GM04504 (cell line): Measurements from ENCODE around the gene MYO5C.
A peak's percentile ranks its signal among the peaks of the same experiment; 100 is the strongest.

ENCODE experiments used
- DNase-seq: peaks from one replicate; pipeline ENCODE4 v3.0.0-alpha.2; 2012; ENCODE audit warnings: low read depth

MYO5C gene

DNA sequence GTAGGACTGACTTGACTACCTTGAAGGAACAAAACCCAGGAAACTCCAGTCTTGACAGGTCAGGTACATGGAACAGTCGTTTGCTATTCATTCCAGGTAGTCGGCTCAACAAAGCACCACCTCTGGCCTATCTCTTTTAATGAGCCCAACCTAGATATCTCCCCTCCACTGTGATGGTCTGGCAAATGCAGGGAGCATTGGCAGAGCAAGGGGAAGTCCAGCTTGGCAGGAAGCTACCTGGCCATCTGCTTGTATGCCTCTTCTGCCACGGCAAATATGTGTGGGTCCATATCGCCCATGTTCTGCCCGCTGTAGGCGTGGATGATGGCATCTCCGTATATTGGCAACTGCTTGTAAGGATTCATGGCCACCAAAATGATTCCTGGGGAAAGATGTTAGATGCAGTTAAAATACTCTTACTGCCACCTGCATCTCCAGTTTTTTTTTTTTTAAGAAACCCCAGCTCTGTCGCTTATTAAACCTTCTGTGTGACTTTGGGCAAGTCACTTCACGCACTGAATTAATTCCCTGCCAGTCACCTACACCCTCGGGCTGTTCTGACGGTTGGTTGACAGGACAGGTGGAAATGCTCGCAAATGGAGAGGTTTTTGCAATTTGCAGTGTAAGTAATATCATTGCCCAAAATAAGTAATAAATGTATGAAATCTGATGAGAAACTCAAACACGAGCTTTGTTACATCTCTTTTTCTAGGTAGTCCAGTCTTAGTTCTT, 16.8 kb downstream of the MYO5C start:
- DNase-seq, result no peak

DNA sequence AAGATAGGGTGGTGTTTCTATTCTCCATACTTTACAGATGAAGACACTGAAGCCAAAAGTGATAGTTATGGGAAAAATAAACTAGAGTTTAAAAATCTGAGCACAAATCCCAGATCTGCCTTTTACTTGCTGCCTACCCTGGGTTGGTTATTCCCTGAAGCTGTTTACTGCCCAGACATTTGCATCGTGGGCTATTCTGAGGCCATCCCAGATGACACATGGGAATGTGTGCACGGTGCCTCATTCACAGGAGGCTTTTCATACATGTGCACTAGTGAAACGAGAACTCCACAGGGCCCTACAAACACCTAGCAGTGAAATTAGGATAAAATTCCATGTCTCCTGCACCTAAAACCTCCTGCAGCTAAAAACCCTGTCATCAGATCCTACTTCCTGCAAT, 17.5 kb downstream of the MYO5C start:
- DNase-seq, result no peak

DNA sequence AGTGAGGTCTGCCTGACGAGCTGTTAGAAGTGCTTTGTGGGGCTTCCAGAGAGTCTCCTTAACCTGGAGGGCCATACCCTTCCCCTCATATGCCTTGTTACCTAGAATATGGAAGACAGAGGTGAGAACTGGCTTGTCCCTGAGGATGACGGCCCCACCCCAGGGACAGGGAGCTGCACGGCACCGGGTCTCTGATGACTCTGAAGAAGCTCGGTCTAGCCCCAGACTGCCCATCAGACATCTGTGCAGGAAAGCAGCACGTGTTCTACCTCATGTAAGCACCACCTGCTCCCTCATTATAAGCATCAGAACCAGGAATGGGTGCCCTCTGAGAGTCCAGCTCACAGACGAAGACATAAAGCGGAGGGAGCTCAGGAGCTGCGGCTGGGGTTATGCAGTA, 18.0 kb downstream of the MYO5C start:
- DNase-seq, result no peak

DNA sequence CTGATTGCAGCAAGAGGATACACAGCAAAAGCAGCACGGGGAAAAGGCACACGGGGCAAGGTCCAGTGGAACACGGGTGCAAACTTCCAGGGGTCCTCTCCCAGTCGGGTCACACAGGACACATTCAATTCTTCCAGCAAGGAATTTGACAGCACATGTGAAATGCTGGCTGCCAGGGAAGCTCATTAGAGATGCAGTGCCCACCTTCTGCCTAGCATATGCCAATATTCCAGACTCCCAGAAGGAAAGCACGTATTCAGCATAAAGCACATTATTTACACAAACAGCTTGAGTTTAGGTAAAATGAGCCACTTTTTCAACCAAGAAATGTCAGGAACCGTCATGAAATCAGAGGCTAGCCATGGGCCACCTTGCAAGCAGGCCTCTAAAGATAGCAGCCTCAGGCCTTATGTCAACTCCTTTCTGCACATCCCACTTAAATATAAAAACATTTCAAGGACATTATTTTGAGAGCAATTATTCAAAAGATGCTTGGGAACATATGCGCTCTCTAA, 19.3 kb downstream of the MYO5C start:
- DNase-seq, result no peak

DNA sequence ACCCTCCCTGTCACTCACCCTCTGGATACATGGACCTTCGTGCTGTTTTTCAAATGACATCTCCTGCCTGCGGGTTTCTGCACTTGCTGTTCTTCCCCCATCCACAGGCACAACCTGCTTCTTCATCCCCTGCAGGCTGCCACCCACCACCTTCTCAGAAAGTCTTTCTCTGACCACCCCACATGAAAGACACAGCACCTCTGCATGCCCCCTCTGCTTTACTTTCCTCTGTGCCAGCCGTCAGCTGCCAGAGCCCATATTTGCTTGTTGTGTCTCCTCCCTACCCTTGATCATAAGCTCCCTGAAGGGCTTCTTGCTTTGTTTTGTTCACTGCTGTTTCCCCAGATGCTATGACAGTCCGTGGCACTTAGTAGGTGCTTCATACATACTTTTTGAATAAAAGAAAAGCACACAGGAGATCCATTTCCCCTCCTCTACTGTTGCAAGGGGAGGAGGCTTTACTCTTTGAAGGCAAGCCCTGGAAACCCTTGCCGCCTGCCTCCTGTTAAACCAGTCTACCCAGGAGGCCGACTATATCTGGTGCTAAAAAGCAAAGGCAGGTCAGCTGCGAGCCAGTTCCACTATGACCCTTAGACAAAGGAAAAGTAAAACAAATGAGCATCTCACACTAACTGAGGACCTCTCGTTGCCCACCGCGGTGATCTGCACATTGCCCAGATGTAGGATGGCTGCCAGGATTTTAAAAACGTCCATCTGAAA, 31.9 kb downstream of the MYO5C start:
- DNase-seq, result no peak

DNA sequence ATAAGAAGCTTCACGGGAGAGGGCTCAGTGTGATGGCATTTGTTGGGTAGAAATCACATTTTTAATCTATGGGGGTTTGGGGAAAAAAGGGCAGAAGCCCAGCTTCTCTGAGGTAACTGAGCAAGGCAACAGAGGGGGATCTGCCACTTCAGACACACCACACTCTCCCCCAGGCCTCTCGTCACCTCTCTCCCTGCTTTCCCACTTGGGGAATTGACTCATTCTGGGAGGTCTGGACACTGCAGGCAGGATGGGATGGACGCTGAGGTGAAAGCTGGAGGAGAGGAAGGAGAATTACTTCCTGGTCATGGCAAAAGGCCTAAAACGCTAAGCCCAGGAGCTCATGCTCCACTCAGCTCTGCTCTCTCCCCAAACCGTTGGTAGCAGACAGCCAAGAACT, 33.2 kb downstream of the MYO5C start:
- DNase-seq, result no peak

DNA sequence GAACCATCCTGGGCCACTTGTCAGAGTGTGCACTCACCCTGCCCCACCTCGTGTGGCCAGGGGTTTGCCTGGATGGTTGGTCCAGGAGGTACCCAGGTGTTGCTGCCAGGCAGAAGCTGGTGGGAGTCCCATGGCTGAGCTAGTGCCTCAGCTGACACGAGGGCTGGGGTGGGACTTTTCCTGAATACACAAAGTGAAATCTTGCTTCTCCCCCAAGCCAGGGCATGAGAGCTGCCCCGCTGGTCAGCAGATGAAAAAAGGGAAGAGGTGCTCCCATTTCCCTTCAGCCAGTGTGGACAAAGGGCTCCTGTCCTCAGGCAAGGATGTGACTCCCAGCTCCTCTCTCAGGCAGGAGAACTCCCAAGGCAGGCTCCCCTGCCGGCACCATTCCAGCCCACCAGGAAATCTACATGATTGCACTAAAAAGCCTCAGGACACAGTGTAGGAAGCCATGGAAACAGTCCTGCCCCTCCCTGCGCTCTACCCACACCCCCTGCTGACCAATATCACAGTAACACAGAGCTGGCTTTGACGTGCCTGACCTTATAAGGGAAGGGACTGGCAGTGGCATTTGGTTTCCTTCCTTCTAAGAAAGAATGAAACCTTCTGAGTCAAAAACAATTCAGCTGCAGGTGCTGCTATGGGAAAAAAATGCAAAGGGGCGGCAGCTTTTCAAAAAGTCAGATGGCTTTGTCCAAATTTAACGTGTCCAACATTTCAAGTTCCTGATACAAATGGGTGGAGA, 33.9 kb downstream of the MYO5C start:
- peak; percentile 62 for DNase-seq

DNA sequence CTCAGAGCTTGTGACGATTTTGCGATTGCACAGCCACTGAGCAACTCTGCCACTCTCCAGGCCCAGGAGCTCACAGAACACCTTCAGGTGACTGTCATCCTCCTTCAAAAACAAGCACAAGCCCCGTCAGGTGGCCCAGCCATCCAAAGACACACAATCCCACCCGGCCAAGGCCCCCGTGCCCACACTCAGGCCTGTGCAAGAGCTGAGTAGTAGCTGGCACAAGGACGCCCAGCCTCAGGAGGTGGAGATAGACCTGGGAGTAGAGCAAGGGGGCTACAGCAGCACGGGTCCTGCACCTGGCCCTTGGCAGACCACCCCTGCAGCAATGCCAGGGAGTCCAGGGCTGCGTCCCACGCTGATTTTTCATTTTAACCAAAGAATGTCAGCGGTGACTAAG, 34.6 kb downstream of the MYO5C start:
- DNase-seq, result no peak

DNA sequence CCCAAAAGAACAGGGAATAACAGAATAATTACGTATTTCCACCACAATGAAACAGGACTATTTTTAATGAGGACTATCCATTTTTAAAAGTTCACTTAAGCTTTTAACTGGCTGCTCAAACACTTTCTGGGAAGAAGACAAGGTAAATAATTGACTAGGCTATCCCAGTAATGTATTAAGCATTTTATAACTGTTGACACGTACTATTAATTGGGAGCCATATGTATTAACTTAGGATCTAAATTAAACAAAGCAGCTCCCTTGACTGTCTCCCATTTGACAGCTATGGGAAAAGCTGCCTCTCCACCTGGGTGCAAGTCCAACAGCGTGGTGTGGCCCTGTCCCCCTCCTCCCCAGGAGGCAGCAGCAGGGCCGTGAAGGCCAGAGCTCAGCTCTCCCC, 36.1 kb downstream of the MYO5C start:
- DNase-seq, result no peak

DNA sequence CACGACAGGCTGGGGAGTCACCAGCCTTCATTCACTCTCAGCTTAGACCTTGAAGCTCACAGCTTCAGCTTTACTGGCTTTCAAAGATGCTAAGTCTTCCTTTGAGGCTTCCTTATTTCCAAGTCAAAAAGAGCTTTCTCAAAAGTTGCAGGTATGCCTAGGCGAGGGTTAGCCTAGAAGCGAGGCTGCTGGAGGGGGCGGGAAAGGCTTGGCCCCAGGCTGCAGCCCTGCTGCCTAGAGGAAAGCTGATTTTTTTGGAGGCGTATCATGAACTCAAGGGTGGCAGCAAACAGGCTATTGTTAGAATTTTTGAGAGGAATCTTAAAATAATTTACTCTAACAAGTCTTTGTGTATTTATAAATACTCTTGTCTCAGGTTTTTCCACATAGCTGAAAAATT, 37.1 kb downstream of the MYO5C start:
- no peak for DNase-seq

DNA sequence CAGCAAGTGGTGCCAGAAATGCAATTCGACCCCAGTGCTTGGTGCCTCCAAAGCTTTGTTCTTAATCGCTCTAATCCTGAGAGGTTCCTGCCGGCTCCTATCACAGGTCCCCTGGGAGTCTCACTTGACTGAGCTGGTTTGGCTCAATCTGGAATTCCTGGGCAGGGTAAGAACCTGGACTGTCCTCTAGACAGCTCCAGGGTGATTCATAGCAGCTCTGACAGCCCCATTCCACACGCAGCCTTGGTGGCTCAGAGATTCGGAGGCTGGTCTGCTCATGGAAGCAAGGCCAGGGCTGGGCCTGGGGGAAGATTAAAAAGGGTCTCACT, 37.9 kb downstream of the MYO5C start:
- peak; percentile 27 for DNase-seq

DNA sequence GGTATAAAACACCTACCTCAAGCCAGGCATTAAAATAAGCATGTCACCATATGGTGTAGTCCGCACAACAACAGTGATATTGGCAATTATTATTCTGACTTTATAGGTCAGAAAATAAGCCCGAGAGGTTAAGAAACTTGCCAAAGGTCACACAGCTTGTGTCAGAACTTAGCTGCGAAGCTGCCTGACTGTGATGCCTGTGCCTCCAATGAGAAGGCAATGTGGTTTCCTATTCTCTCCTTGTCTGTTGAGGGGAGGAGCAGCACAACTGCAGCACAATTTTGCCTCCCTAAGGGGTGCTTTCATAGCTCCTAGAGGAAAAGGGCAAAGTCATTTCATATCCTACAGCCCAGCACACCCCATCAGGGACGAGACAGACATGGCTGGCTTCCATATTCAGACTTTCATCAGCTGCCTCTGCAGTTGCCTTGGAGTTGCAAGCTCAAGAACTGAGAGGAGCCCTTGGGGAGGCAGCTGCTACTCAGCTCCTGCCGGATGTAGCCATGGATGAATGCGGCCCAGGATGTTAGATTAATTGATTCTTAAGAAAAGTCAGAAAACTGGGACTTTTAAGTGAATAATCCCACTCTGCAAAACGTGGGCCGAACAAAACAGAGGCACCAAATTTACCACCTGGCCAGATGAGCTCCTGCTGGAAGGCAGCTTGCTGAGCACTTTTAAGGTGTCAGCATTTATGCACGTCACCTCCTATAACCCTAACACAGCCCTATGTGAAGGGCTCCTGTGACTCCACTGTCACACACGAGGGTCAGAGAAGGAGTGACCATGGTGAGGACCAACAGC, 38.5 kb downstream of the MYO5C start:
- no peak for DNase-seq

DNA sequence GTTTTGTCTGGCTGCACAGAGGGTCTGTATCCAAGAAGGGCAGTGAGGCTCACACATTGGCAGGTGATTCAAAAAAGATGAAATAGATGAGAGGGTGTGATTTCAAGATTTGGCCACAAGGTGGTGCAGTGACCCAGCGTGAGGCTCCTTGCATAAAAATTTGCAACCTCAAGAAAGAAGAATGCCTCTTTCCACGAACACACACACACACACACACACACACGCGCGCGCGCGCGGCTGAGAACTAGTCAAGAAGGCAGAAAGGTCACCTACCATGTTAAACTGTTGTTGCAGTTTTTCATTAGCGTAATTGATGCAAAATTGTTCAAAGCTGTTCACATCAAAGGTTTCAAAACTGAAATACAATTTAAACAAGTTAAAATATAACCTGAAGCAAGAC, 39.2 kb downstream of the MYO5C start:
- DNase-seq, result peak; percentile 55

DNA sequence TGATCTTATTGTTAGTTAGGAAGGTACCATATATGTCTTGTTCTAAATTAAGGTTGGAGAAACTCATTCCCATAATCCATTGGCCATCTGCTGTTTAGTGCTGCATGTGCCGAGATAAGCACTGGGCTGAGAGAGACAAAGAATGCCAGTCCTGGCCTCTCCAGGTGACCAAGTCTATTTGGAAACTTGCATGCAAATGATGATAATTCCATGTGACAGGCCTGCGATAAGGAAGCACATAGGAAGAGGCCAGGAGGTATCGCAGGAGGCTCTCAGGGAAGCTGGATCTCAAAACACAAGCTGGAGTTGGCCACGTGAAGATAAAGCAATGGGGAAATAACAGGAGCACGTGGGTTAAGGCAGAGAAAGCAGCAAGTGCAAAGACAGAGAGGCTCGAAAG, 39.7 kb downstream of the MYO5C start:
- no peak for DNase-seq

DNA sequence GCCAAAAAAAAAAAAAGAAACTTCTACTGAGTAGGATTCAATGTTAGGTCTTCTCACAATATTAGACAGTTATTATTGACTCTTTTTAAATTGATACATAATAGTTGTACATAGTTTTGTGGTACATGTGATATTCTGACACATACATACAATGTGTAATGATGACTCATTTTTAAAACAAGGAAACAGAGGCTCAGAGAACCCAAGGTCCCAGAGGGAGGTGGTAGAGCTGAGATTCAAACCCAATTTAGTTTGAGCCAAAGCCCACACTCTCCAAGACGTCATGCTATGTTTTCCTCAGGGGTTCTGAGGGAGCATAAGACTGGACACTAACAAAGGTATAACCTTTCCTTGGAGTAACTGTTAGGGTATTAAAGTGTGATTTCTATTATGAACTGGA, 40.6 kb downstream of the MYO5C start:
- DNase-seq, result no peak

DNA sequence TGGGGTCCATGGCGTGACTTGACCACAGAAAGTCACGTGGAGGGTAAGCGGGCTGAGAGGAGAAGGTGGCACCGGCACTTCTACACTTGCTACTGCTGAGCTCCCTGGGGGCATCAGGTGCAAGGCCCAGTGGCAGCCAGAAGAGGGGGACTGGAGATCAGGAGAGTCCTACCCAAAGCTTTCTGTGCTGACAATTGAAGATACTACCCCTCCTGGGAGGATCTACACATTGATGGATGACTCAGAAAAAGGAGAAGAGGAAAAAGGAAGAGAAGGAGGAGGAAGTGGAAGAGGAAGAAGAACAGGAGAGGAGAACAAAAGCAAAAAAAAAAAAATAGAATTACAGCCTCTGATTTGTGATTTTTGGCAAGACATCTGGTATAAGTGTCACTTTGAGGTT, 41.2 kb downstream of the MYO5C start:
- DNase-seq, result no peak

DNA sequence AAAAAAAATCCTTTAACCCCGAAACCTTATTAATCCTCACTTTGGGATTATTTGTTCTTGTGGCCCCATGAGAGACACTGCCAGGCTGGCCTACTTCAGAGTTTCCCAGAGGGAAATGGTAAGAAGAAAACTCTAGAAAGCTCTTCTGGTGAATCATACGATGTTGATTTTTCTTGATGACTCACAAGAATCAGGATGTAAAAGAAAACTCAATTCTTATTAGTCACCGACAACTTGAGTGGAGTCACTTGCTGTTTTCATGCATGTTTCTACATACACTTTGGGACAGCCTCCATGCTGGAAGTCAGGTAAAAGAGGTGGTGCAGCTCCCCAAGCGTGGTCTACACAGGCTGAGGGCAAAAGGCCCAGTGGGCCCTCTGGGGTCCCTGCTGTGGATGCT, 42.8 kb downstream of the MYO5C start:
- DNase-seq, result peak; percentile 80

DNA sequence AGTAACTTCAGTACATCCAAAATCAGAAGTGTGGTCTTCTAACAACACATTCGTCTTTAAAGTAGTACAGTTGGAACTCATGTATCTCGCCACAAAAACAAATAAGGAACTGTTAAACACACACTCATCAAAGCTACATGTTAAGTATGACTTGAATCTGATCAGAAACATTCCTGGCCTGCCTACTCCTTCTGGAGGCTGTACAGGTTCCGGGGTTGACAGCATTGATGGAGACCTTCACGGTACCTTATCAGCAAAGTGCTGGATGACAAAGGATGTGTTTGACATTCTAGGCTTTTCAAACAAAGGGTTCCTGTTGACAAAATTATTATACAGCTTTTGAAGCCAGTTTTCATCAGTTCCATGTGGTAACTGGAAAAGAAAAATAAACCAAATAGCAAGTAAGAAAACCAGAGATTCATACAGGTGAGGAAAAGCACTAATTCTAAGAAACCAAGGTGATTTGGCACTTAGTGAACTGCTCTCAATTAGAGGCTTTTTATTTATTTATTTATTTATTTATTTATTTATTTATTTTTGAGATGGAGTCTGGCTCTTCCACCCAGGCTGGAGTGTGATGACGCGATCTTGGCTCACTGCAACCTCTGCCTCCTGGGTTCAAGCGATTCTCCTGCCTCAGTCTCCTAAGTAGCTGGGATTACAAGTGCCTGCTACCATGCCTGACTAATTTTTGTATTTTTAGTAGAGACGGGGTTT, 44.3 kb downstream of the MYO5C start:
- DNase-seq, result no peak

DNA sequence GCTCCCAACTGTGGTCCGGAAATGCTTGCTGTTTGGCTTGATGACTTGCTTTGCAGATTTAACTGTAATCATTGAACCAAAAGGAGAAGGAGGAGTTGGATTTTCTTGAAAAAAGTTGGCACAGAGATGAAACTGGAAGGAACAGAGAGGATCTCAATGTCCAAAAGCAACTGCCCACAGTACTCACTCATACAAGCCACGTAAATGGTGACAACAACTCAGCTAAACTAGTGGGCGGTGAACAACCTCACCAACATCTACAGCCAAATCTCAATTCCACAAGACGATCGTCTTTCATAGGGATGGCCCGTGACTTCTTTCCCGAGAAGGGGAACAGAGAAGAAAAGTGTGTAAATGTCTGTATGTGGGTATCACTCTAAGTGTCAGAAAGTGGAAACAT, 48.1 kb downstream of the MYO5C start:
- no peak for DNase-seq

DNA sequence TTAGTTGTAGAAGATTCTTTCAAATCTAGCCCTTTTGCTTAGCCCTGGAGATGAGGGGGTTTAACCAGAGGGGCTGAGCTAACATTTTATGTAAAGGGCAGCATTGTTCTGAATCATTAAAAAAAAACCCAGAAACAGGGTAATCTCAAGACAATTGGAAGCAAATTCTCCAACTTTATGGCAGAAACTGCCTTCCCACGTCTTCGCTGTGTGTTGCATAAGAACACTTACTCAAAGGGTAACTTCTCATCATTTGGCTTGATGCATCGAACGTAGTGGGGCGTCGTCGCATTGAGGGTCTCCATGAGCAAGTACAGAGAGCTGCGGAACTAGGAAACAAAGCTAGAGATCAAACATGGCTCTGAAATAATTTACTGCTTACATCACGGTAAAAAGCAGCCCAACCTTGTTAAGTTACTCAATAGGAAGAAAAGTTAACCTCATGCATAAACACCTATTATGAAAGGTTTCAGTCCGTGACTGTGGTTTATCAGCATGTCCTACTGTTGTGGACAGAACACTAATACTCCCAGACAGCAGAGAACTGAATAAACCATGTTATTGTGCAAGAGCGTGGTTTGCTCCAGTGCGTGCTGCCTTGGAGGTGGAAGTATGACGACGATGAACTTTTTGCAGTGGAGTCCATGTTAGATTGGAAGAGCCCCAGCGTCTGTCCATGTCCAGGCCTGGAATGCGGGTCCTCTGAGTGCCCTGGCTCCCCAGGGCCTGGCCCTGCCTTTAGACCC, 48.7 kb downstream of the MYO5C start:
- no peak for DNase-seq
